ENCODE data around the gene MAP3K5. TPM values are rescaled to one million over a fixed set of nuclear protein-coding genes. Genes with fewer than 3 reads are reported as not detected.
"Not testable (repeated sequence)": the region's sequence is repeated elsewhere in the genome, so short reads cannot be mapped to it uniquely, and the experiment has no call there.

Gene MAP3K5
- total RNA-seq, 1 donor from 2014 or later = 25.8 TPM

GRCh38 chr6:136793363-136793762, 1.1 kb upstream of the MAP3K5 start:
- no peak for DNase-seq (ENCODE audit: low read depth, low spot score)

- DNase-seq (ENCODE audit: low read depth, low spot score) = no peak
Observed at GRCh38 chr6:136792095-136792409, 225 bp downstream of the MAP3K5 start.

- no peak for DNase-seq (ENCODE audit: low read depth, low spot score)
Observed at GRCh38 chr6:136791296-136792094, 782 bp downstream of the MAP3K5 start.

GRCh38 chr6:136790411-136791295, 1.6 kb downstream of the MAP3K5 start:
- DNase-seq (ENCODE audit: low read depth, low spot score) = no peak

GRCh38 chr6:136789440-136789839, 2.8 kb downstream of the MAP3K5 start:
- not testable (repeated sequence) for DNase-seq (ENCODE audit: low read depth, low spot score)

GRCh38 chr6:136788069-136788902, 4.0 kb downstream of the MAP3K5 start:
- DNase-seq (ENCODE audit: low read depth, low spot score) = no peak

GRCh38 chr6:136787726-136788068, 4.6 kb downstream of the MAP3K5 start:
- DNase-seq (ENCODE audit: low read depth, low spot score) = no peak

- DNase-seq (ENCODE audit: low read depth, low spot score) = no peak
Observed at GRCh38 chr6:136786658-136787057, 5.6 kb downstream of the MAP3K5 start.

- peak; percentile 71 for DNase-seq (ENCODE audit: low read depth, low spot score)
Observed at GRCh38 chr6:136784910-136785746, 7.1 kb downstream of the MAP3K5 start.

- DNase-seq (ENCODE audit: low read depth, low spot score) = no peak
Observed at GRCh38 chr6:136784271-136784664, 8.0 kb downstream of the MAP3K5 start.

GRCh38 chr6:136783495-136784270, 8.6 kb downstream of the MAP3K5 start:
- DNase-seq (ENCODE audit: low read depth, low spot score) = no peak

GRCh38 chr6:136783021-136783420, 9.3 kb downstream of the MAP3K5 start:
- DNase-seq (ENCODE audit: low read depth, low spot score) = no peak

GRCh38 chr6:136782021-136782770, 10.1 kb downstream of the MAP3K5 start:
- DNase-seq (ENCODE audit: low read depth, low spot score) = peak; percentile 57

GRCh38 chr6:136780972-136781371, 11.3 kb downstream of the MAP3K5 start:
- DNase-seq (ENCODE audit: low read depth, low spot score) = no peak

- DNase-seq (ENCODE audit: low read depth, low spot score) = no peak
Observed at GRCh38 chr6:136779682-136780081, 12.6 kb downstream of the MAP3K5 start.

- DNase-seq (ENCODE audit: low read depth, low spot score) = no peak
Observed at GRCh38 chr6:136777651-136778050, 14.6 kb downstream of the MAP3K5 start.

GRCh38 chr6:136775548-136775947, 16.7 kb downstream of the MAP3K5 start:
- DNase-seq (ENCODE audit: low read depth, low spot score) = no peak

- no peak for DNase-seq (ENCODE audit: low read depth, low spot score)
Observed at GRCh38 chr6:136775081-136775480, 17.2 kb downstream of the MAP3K5 start.

Measured in pulmonary artery endothelial cell (primary cell).